Stimulated activated CD4-positive, alpha-beta T cell treated with anti-CD3 and anti-CD28 coated beads, Interleukin-4, amount 100 ng/mL, for 4 hours (primary cell): ENCODE results near the gene RGS13.
"Not testable (repeated sequence)": the region's sequence is repeated elsewhere in the genome, so short reads cannot be mapped to it uniquely, and the experiment has no call there.

Source experiments
- DNase-seq, 2 experiments: peaks; one replicate each; pipeline ENCODE4 v3.0.0-alpha.2; 2020

Gene RGS13

DNA sequence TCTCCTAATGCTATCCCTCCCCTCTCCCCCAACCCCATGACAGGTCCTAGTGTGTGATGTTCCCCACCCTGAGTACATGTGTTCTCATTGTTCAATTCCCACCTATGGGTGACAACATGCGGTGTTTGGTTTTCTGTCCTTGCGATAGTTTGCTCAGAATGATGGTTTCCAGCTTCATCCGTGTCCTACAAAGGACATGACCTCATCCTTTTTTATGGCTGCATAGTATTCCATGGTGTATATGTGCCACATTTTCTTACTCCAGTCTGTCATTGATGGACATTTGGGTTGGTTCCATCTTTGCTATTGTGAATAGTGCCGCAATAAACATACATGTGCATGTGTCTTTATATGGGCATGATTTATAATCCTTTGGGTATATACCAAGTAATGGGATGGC, 47.1 kb downstream of the RGS13 start:
- not testable (repeated sequence) for DNase-seq

DNA sequence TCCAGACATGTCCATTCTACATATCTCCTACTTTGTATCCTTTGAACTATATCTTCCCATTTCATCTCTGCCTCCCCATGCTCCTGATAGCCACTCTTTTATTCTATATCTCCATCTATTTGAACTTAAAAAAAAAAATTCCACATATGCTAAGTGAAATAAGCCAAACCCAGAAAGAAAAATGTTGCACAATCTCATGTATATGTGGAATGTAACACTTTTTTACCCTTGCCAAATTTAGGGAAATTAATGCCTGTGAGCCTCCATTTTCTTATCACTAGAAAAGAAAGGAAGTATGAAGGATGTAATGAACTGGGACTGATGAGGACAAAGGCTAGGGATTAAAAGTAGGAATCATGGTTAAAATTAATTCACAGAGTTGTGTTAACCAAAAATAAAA, 53.5 kb downstream of the RGS13 start:
- no peak for DNase-seq

DNA sequence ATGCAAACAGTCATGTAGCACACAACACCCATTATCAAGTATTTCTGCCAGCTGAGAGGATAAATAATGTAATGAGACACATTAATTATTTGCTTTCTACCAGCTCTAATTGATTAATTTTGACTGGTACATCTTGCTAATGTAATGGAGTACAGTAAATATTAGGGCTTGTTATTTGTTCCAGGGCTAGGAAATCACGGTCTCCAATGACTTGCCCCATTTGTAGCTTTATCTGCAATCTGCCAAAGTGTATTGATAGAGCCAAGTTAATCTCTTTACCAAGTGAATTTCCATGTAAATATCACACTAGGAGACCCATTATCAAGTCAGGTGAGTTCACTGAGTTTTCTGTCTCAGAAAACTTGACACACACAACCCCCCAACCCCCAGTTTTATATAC, 55.1 kb downstream of the RGS13 start:
- no peak for DNase-seq

DNA sequence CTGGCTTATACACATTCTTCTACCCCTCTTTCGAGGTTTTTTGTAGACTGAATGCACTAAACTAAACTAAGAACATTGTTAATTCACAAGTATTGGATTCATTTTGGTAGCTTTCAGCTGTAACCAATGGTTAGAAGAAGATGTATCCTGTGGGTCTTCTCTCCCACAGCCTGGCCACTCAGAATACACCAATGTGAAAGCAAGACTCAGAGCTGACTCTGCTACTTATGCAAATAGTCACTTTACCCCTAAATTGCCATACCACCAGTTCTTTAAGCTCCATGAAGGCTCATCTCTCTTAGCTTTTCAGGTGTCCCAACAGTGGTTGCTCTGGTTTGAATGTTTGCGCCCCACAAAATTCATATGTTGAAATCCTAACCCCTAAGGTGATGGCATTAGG, 60.1 kb downstream of the RGS13 start:
- no peak for DNase-seq

DNA sequence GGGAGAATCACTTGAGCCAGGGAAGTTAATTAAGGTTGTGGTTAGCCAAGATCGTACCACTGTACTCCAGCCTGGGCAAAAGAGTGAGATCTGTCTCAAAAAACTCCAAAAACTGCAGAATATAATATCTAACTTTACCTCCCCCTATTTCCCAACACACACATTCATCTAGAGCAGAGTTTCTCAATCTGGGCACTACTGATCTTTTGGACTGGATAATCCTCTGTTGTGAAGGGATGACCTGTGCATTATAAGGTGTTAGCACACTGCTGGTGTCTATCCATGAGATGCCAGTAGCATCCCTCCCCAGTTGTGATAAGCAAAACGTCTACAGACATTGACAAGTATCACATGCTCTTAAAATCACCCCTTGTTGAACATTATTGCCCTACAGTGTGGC, 61.8 kb downstream of the RGS13 start:
- DNase-seq, result no peak

DNA sequence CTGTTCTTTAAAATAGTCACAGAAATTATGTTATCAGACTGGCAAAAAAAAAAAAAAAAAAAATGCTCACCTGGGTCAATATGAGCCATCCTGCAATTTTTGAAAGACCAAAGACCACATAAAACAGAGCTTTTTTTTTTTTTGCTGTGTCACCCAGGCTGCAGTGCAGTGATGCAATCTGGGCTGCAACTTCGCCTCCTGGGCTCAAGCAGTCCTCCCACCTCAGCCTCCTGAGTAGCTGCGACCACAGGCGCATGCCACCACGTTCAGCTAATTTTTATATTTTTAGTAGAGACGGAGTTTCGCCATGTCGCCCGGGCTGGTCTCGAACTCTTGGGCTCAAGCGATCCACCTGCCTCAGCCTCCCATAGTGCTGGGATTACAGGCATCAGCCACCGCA, 62.8 kb downstream of the RGS13 start:
- DNase-seq, result no peak

DNA sequence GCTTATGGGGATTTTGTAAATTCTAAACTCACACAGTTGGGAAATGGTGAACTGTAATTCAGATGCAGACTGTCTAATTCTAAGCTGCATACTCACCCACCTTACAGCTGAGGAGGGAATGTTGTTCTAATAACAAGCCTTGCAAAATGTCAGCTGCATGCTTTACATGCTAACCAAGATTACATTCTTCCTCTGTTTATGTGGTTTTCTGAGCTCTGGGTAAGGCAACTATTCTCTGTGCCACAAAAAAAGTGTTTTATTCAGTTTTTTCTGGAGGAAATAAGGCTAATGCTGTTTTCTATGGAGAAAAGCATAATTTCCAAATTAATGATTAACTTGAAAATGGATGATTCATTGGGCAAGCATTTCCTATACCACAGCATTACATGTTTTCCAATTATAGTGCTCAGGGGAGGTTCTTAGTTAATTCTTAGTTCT, 64.9 kb downstream of the RGS13 start:
- no peak for DNase-seq

DNA sequence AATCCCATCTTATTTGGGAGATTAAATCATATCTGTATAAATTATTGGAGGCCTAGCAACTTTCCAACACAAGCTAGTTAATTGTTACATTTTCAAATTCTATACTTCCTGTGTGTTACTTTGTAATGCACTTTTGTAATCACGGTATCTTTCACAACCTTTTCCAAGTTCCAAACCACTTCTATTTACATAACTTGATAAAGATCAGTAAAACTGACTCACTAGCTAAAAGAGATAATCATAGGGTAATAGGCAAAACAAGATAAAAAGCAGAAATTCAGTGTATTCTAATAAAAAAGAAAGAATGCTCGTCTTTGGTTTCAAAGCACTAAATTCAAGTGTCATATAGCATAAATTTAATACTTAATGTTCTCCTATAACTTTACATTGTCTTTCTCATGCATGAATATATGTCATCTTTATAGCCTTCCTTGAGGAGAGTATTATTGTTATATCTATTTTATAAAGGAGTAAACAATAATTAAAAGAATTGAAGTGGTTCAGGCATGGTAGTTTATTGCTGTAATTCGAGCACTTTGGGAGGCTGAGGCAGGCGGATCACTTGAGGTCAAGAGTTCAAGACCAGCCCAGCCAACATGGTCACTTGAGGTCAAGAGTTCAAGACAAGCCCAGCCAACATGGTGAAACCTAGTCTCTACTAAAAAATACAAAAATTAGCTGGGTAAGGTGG, 66.4 kb downstream of the RGS13 start:
- no peak for DNase-seq

DNA sequence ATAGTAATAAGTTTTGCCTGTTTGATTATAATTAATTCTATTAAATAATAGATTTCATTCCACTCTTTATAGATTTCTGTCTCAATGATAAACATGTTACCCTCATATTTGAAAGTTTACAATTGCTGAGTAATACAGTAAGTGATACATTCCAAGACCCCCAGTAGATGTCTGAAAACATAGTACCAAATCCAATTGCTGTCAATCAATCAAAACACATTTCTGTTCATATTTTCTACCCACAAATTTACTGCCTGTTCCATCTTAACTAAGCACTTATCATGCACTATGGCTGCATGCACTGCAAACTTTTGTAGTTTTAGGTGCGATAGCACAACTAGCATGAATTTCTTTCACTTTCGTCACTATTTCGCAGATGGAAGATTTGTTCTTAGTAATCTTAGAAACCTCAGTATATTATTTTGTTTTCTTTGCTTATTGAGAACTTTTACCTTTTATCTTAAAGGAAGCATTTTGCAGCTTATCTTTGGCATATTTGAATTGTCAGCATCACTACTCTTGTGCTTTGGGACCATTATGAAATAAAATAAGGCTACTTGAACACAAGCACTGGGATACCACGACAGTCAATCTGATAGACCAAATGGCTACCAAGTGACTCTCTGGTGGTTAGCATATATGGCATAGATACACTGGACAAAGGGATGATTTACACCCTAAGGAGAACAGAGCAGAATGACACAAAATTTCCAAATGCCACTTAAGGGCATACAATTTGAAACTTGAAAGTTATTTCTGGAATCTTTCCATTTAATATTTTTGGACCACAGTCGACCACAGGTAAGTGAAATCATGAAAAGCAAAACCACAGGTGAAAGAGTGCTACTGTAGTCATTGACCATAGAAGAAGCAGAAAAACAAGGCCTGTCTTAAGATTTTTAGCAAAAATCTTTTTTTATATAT, 67.6 kb downstream of the RGS13 start:
- no peak for DNase-seq

DNA sequence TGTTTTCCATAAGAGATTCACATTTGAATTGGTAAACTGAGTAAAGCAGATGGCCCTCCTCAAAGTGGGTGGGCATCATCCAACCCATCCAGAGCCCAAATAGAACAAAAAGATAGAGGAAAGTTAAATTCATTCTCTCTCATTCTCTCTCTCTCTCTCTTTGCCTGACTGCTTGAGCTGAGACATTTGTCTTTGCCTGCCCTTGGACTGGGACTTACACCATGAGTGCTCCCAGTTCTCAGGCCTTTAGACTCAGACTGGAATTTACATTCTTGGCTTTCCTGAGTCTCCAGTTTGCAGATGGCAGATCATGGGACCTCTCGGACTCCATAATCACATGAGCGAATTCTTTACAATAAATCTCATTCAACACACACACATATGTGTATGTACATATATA, 69.6 kb downstream of the RGS13 start:
- no peak for DNase-seq

DNA sequence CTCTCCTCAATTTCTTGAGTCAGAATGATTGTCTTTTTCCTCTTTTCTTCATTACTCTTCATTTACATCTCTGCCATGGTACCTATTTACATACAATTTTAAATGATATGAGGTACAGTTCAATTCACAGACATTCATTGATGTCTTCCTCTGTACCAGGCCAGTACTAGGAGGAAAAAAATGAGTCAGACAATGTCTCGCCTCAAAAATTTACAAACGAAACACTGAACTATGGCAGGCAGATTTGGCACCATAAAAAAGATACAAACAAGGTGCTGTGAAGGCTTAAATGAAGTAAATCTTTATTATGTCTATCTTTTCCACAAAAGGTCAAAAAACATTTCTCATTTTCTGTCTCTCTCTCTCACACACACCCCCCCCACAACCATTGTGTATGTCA, 71.0 kb downstream of the RGS13 start:
- DNase-seq, result no peak

DNA sequence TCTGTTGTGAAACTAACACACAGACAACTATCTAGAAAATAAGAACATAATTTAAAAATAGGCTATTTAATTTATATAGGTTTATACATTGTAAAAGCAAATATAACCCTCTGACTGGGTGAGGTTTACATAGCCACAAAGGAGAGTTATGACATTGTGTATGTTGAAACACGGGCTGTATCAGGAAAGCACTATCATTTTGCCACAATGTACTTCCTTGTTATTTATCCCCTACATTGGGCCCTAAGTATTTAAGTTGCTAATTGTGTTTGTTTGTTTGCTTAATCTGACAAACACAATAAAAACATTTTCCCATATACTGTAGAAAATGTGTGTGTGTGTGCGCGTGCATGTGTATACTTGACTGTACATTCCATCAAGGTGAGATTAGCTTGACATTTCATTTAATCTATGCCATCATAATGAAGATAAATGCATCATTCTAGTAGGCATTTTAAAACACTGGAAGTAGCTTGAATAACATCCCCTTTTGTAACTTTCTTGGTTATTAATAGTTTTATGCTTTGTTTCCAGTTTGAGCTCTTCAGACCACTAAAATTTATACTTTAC, 72.1 kb downstream of the RGS13 start:
- no peak for DNase-seq

DNA sequence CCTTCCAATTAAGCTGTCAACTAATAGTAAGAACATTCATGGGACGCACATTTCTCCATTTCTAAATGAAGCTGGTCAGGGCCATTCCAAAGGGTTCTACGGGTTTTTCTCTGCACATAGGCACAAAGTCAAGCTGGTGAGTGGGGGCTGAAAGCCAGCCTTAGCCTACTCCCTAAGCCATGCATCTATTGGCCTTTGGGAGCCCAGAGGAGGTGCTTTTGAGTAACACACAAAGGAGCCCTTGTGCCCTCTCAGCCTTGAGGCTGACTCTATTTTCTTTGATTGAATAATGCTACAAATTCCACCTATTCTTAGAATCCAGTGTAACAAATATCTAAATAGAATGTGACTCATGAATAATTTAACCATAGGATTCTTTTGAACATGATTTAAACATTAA, 73.6 kb downstream of the RGS13 start:
- no peak for DNase-seq
